GM13977 (cell line): ENCODE results near the gene EIF4G3.

Experiments used
- DNase-seq: peaks from one replicate; pipeline ENCODE4 v3.0.0; 2012; ENCODE audit warnings: low spot score
- CTCF ChIP-seq: IDR thresholded peaks from 2 replicates; pipeline ENCODE4 v1.5.1; 2012; ENCODE audit warnings: mild to moderate bottlenecking, control low read depth; ENCODE audit not compliant: insufficient read depth; ENCODE audit errors: extremely low read depth, missing control alignments
- in situ Hi-C: fragments of 300-500 bp; cut with MboI; formaldehyde crosslinking; loops from one replicate; pipeline ENCODE4 v1.12.0; 2022; ENCODE audit warnings: low sequenced_read_pairs, low pct_unique_long_range_greater_than_20kb, mixed read lengths, inconsistent platforms; ENCODE audit not compliant: unreplicated experiment

EIF4G3 gene

GRCh38 chr1:20849100-20849499 lies 327.6 kb downstream of the EIF4G3 start:
- in situ Hi-C loops: no loop called here
- TF ChIP-seq CTCF: no peak
- no peak for DNase-seq

- no peak for TF ChIP-seq CTCF
- no peak for DNase-seq
- in situ Hi-C loops: no loop called here
Observed at GRCh38 chr1:20848162-20848561, 328.5 kb downstream of the EIF4G3 start.

GRCh38 chr1:20847611-20848080 lies 329.1 kb downstream of the EIF4G3 start:
- no peak for DNase-seq
- in situ Hi-C loops: no loop called here
- no peak for TF ChIP-seq CTCF

GRCh38 chr1:20846461-20847374 lies 330.0 kb downstream of the EIF4G3 start:
- no peak for DNase-seq
- no peak for TF ChIP-seq CTCF
- in situ Hi-C loops: no loop called here

GRCh38 chr1:20840731-20841130 lies 336.0 kb downstream of the EIF4G3 start:
- no peak for TF ChIP-seq CTCF
- in situ Hi-C loops: no loop called here
- no peak for DNase-seq

GRCh38 chr1:20837554-20838192 lies 339.0 kb downstream of the EIF4G3 start:
- in situ Hi-C loops: no loop called here
- TF ChIP-seq CTCF: no peak
- no peak for DNase-seq
